ENCODE results near the gene GPR25. TPM values are rescaled to one million over a fixed set of nuclear protein-coding genes. Genes with fewer than 3 reads are reported as not detected.

The GPR25 gene
- total and polyA plus RNA-seq, 2 of the 4 experiments (the other 2 are of a cell fraction): not detected

GRCh38 chr1:200887036-200887435 is 14.3 kb downstream of the GPR25 start:
- H3K9me3 ChIP-seq (ENCODE audit: control insufficient read depth, insufficient read depth, low read length): no peaks in the 10 kb centered on the region
- no peak overlapping the region for H2BK120ac ChIP-seq (ENCODE audit: low read depth, low read length)
- no peak overlapping the region for H2AFZ ChIP-seq (replicated peaks; ENCODE audit: low read length, poor library complexity)
- no peak overlapping the region for H4K5ac ChIP-seq (ENCODE audit: low read depth, low read length)
- WGBS, 2 experiments (ENCODE audit: extremely low coverage in 2 of 2, insufficient read length in 1 of 2): 62% methylated on average over 3 of the region's 11 CpGs; no CpG with 5 or more reads in 1 of the 2 experiments
- no peak overlapping the region for H3K18ac ChIP-seq (ENCODE audit: low read depth, low read length)
- peaks cover 42% of the 10 kb centered on the region for H3K27me3 ChIP-seq (ENCODE audit: control insufficient read depth, insufficient read depth, low read length)
- no peaks in the 10 kb centered on the region for H3K9me1 ChIP-seq (ENCODE audit: insufficient read depth, low read length)
- no TSS peak for BruUV-seq (replicated peaks)
- no peak overlapping the region for H2BK5ac ChIP-seq (ENCODE audit: low read depth, low read length, poor library complexity, severe bottlenecking)
- no peak overlapping the region for H3K23ac ChIP-seq (ENCODE audit: low read depth, low read length)
- POLR2A ChIA-PET (ENCODE audit: unreplicated experiment): no interaction called here
- no peak overlapping the region for H2BK20ac ChIP-seq (ENCODE audit: low read depth, low read length)
- H3K9ac ChIP-seq (ENCODE audit: low read depth, low read length): no peak overlapping the region
- no peak overlapping the region for H4K91ac ChIP-seq (ENCODE audit: insufficient read depth, low read depth, low read length)
- no peak overlapping the region for H3K56ac ChIP-seq (ENCODE audit: extremely low read depth, insufficient read depth, low read length)
- H2AK9ac ChIP-seq (replicated peaks; ENCODE audit: low read depth, low read length, poor library complexity): no peak overlapping the region
- peaks cover 3% of the 10 kb centered on the region; the same call in 1 of the 2 replicates for H3K4me1 ChIP-seq (ENCODE audit: control insufficient read depth, insufficient read depth, low read length)
- no peak overlapping the region for H2AK5ac ChIP-seq (ENCODE audit: low read depth, low read length)
- H2BK15ac ChIP-seq (ENCODE audit: low read depth, low read length): no peak overlapping the region
- no peaks in the 10 kb centered on the region for H4K20me1 ChIP-seq (ENCODE audit: insufficient read depth, low read length)
- in situ Hi-C loops (cut with MboI; ENCODE audit: low sequenced_read_pairs) (no loop called here), intact Hi-C loops (cut with micrococcal nuclease) (loop anchor here (10.0 kb wide), 1 partner anchor 138 kb away; the partner anchor contains the start of gene KIF21B), dilution Hi-C loops (cut with HindIII; ENCODE audit: low sequenced_read_pairs, unreplicated experiment) (no loop called here)
- CTCF ChIA-PET: no interaction called here
- H3K4me2 ChIP-seq (ENCODE audit: low read depth, low read length): no peak overlapping the region
- H3K27ac ChIP-seq (ENCODE audit: insufficient read depth, low read length): no peak overlapping the region
- no peaks in the 10 kb centered on the region for H3K36me3 ChIP-seq (ENCODE audit: control insufficient read depth, insufficient read depth, low read length)
- H3K4me3 ChIP-seq (ENCODE audit: insufficient read depth, low read depth, low read length): no peak overlapping the region
- no peak overlapping the region for H4K8ac ChIP-seq (ENCODE audit: low read depth in 2 of 2, low read length in 2 of 2)
- H3K14ac ChIP-seq (replicated peaks; ENCODE audit: low read depth, low read length): no peak overlapping the region
- H3K4ac ChIP-seq (ENCODE audit: low read depth, low read length): no peak overlapping the region
- TF ChIP-seq SMC3 (IDR thresholded peaks at IDR 0.05; ENCODE audit: low read depth, low read length): no peak
- TF ChIP-seq ELK1 (IDR thresholded peaks at IDR 0.05; ENCODE audit: borderline replicate concordance, low read depth, low read length): no peak
- no peak for TF ChIP-seq FOS (IDR thresholded peaks at IDR 0.05; ENCODE audit: low read depth, low read length)
- no peak for TF ChIP-seq MXI1 (IDR thresholded peaks at IDR 0.05; ENCODE audit: borderline replicate concordance, low read depth, low read length)
- no peak for TF ChIP-seq CHD1 (IDR thresholded peaks at IDR 0.05; ENCODE audit: low read depth, low read length)
- no peak for TF ChIP-seq RCOR1 (IDR thresholded peaks at IDR 0.05; ENCODE audit: insufficient replicate concordance, low read length)
- ATAC-seq (ENCODE audit: low read depth): no peak
- no peak for DNase-seq
- H3K79me1 ChIP-seq (ENCODE audit: low read depth in 1 of 2, low read length in 2 of 2): no peaks in the 10 kb centered on the region

Data from IMR-90 (cell line).